Type B pancreatic cell (in vitro differentiated cells): Measurements from ENCODE around the gene GPATCH3. TPM values are rescaled to one million over a fixed set of nuclear protein-coding genes. Genes with fewer than 3 reads are reported as not detected.

Experiments
- DNase-seq: peaks from one replicate; pipeline ENCODE4 v3.0.0; 2021; ENCODE audit warnings: mixed read lengths; ENCODE audit not compliant: unreplicated experiment; ENCODE audit errors: extremely low spot score
- H3K27ac Mint-ChIP-seq: 2 replicates; pipeline ENCODE4 v1.8.0; 2021; ENCODE audit warnings: mild to moderate bottlenecking, mixed read lengths
- H3K27me3 Mint-ChIP-seq: 2 replicates; pipeline ENCODE4 v1.8.0; 2021; ENCODE audit warnings: mixed read lengths
- H3K36me3 Mint-ChIP-seq: 2 replicates; pipeline ENCODE4 v1.8.0; 2021; ENCODE audit warnings: mixed read lengths
- H3K4me1 Mint-ChIP-seq: one replicate; pipeline ENCODE4 v1.8.0; 2021; ENCODE audit warnings: mixed read lengths; ENCODE audit not compliant: unreplicated experiment
- H3K4me3 Mint-ChIP-seq: 2 replicates; pipeline ENCODE4 v1.8.0; 2021; ENCODE audit warnings: mild to moderate bottlenecking, mixed read lengths
- H3K9me3 Mint-ChIP-seq: 2 replicates; pipeline ENCODE4 v1.8.0; 2021; ENCODE audit warnings: mixed read lengths
- total RNA-seq: library from RNA; stranded (reverse); gene quantifications from 2 replicates; pipeline ENCODE4 v1.2.1, GENCODE V29; 2021; ENCODE audit warnings: low replicate concordance
- TF ChIP-seq, protein P1 (sequence below): fragments of 200-600 bp; sonication (generic); conservative IDR thresholded peaks from 2 replicates; pipeline ENCODE4 v1.5.0; 2021; ENCODE audit warnings: antibody characterized with exemption, mild to moderate bottlenecking

Gene GPATCH3
- total RNA-seq, 1 donor from 2014 or later = 19.2 TPM

DNA sequence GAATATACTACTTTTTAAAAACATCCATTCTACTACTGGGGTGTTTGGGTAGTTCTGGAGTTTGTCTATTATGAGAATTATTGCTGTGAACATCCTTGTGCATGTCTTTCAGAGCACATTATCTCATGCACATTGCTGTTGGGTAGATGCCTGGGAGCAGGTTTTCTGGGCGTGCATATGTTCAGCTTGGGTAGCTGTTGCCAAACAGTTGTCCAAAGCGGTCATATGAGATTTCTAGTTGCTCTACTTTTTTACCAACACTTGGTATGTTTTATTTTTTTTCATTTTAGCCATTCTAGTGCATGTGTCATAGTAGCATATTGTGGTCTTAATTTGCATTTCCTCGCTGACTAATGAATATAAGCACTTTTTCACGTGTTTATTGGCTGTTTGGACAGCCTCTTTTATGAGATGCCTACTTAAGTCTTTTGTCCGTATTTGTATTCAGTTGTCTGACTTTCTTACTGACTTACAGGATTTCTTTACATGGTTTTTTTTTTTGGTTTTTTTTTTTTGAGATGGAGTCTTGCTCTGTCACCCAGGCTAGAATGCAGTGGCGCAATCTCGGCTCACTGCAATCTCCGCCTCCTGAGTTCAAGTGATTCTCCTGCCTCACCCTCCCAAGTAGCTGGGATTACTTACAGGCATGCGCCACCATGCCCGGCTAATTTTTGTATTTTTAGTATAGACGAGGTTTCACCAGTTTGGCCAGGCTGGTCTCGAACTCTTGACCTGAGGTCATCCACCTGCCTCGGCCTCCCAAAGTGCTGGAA lies 55.7 kb downstream of the GPATCH3 start:
- Mint-ChIP-seq H3K4me3 (no peak overlapping the region), H3K27ac (peak overlapping the region; percentile 16), H3K36me3 (peaks cover 7% of the 10 kb centered on the region), H3K4me1 (no peaks in the 10 kb centered on the region), H3K27me3 (no peaks in the 10 kb centered on the region), H3K9me3 (no peaks in the 10 kb centered on the region)
- TF ChIP-seq, protein P1, sequence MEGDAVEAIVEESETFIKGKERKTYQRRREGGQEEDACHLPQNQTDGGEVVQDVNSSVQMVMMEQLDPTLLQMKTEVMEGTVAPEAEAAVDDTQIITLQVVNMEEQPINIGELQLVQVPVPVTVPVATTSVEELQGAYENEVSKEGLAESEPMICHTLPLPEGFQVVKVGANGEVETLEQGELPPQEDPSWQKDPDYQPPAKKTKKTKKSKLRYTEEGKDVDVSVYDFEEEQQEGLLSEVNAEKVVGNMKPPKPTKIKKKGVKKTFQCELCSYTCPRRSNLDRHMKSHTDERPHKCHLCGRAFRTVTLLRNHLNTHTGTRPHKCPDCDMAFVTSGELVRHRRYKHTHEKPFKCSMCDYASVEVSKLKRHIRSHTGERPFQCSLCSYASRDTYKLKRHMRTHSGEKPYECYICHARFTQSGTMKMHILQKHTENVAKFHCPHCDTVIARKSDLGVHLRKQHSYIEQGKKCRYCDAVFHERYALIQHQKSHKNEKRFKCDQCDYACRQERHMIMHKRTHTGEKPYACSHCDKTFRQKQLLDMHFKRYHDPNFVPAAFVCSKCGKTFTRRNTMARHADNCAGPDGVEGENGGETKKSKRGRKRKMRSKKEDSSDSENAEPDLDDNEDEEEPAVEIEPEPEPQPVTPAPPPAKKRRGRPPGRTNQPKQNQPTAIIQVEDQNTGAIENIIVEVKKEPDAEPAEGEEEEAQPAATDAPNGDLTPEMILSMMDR = no peak
- no peak for DNase-seq

Other genes starting within 250 kb of the GPATCH3 start
- gene ARID1A, start 204.5 kb downstream of the GPATCH3 start, total RNA-seq = 106 and 121 TPM in 2 replicates
- gene PIGV, start 112.5 kb downstream of the GPATCH3 start, total RNA-seq = 13.3 and 15.3 TPM in 2 replicates
- gene ZDHHC18, start 73.8 kb downstream of the GPATCH3 start, total RNA-seq = 29.7 and 40.7 TPM in 2 replicates
- gene SFN, start 37.3 kb downstream of the GPATCH3 start, total RNA-seq = 27.7 and 86.8 TPM in 2 replicates
- 28.7 and 35.1 TPM in 2 replicates for gene GPN2, start 10.2 kb downstream of the GPATCH3 start, total RNA-seq
- gene NR0B2, start 13.5 kb upstream of the GPATCH3 start, total RNA-seq = 6.8 and 7.2 TPM in 2 replicates
- 73.4 and 82.7 TPM in 2 replicates for gene NUDC, start 21.3 kb upstream of the GPATCH3 start, total RNA-seq
- 12.2 and 26.9 TPM in 2 replicates for gene KDF1, start 60.0 kb upstream of the GPATCH3 start, total RNA-seq
- gene TRNP1, start 93.2 kb upstream of the GPATCH3 start, total RNA-seq = 39.2 and 52.3 TPM in 2 replicates
- gene TENT5B, start 112.4 kb upstream of the GPATCH3 start, total RNA-seq = 9.3 and 10.4 TPM in 2 replicates